Measurements from ENCODE around the gene TBX22. TPM values are rescaled to one million over a fixed set of nuclear protein-coding genes. Genes with fewer than 3 reads are reported as not detected.
"Not testable (repeated sequence)": the region's sequence is repeated elsewhere in the genome, so short reads cannot be mapped to it uniquely, and the experiment has no call there.

Gene TBX22
- total RNA-seq, 4 donors from 2014 or later = not detected

DNA sequence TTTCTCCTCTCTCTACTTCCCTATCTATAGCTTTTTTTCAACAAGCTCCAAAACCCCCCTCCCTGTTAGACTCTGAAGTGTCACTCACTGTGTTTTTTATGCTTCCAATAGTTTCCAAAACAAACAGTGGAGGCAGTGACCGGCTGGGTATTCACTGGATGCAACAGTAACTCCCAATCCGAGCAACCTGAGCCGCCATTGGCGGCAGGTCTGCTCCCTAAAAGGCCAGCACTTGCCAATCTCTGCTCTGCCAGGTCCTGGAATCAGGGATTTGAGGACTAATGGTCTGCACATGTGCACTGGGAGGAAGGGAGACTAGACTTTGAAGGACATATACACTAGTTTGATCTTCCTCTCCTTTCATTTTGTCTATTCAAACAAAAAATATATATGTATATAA lies 7.1 kb downstream of the TBX22 start:
- Histone ChIP-seq H3K36me3 (no peaks in the 10 kb centered on the region), H3K27ac (no peak overlapping the region), H3K9me3 (no peaks in the 10 kb centered on the region), H3K4me3 (no peak overlapping the region), H3K27me3 (peaks cover 0 to 10% (median 0%) of the 10 kb centered on the region in 4 donors), H3K4me1 (no peaks in the 10 kb centered on the region)
- WGBS, 2 donors = 37% methylated on average over 4 of the region's 4 CpGs; no CpG with 5 or more reads in 1 of the 2 donors
- TF ChIP-seq, protein P1, sequence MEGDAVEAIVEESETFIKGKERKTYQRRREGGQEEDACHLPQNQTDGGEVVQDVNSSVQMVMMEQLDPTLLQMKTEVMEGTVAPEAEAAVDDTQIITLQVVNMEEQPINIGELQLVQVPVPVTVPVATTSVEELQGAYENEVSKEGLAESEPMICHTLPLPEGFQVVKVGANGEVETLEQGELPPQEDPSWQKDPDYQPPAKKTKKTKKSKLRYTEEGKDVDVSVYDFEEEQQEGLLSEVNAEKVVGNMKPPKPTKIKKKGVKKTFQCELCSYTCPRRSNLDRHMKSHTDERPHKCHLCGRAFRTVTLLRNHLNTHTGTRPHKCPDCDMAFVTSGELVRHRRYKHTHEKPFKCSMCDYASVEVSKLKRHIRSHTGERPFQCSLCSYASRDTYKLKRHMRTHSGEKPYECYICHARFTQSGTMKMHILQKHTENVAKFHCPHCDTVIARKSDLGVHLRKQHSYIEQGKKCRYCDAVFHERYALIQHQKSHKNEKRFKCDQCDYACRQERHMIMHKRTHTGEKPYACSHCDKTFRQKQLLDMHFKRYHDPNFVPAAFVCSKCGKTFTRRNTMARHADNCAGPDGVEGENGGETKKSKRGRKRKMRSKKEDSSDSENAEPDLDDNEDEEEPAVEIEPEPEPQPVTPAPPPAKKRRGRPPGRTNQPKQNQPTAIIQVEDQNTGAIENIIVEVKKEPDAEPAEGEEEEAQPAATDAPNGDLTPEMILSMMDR (IDR thresholded peaks at IDR 0.05) = no peak
- TF ChIP-seq POLR2A (IDR thresholded peaks at IDR 0.05) = no peak
- intact Hi-C loops (cut with DNase I) = no loop called here
- DNase-seq = no peak

DNA sequence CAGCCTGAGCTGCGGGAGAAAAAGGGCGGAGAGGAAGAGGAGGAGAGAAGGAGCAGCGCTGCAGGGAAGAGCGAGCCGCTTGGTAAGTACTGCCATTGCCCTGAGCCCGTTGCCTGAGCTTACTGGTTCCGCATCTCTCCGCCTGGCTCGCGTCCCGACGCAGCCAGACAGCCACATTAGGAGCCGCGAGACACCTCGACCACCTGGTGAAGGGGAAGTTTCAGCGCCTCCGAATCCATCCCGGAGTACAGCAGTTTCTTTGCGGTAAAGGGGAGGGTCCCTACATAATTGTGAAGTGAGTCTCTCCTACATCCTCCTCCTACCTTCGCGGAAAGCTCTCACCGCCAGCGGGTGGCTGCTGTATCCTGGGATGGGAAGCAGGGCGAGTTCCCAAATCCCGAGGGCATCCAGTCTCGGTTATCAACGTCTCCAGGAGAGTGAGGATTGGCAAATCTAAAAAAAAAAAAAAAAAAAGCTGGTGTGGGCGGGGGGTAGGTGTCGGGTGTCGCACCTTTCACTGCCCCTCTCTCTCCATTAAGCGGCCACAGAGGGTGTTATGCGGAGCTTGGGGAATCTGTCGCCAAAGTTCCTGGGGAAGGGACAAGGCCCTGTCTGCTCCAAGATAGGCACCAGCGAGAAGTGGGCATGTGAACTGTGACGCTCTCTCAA lies 7.9 kb downstream of the TBX22 start:
- intact Hi-C loops (cut with DNase I) = no loop called here
- Histone ChIP-seq H3K27ac (no peak overlapping the region), H3K27me3 (peaks cover 0 to 10% (median 0%) of the 10 kb centered on the region in 4 donors), H3K36me3 (no peaks in the 10 kb centered on the region), H3K4me3 (no peak overlapping the region), H3K4me1 (no peaks in the 10 kb centered on the region), H3K9me3 (no peaks in the 10 kb centered on the region)
- WGBS, 2 donors = 8 to 21% methylated on average over 9 to 12 of the region's 35 CpGs
- DNase-seq = no peak
- TF ChIP-seq POLR2A (IDR thresholded peaks at IDR 0.05) = no peak
- TF ChIP-seq, protein P1 (IDR thresholded peaks at IDR 0.05) = no peak

DNA sequence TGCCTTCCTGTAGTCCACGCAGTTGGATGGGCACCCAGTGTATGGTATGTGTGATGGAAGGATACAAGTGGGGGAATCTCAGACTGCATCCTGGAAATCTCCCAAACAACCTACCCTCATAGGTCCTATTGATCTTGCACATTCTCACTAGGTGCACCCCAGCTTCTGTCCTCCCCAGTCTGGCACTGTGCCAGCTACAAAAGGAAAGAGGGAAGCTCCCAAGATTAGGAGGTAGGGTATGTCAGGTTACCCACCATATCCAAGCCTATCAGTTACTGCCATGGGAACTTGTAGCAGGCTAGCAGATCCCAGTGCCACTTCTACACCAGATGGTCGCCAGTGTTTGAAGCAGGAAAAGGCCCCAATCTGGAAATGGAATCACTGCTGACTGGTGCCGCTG lies 11.6 kb downstream of the TBX22 start:
- H3K4me3 ChIP-seq = no peak overlapping the region
- no peaks in the 10 kb centered on the region for H3K36me3 ChIP-seq
- TF ChIP-seq, protein P1 (IDR thresholded peaks at IDR 0.05) = no peak
- TF ChIP-seq POLR2A (IDR thresholded peaks at IDR 0.05) = no peak
- no peak overlapping the region for H3K27ac ChIP-seq
- intact Hi-C loops (cut with DNase I) = no loop called here
- no peaks in the 10 kb centered on the region for H3K9me3 ChIP-seq
- 77% methylated on average over 3 of the region's 3 CpGs; no CpG with 5 or more reads in 1 of the 2 donors for WGBS, 2 donors
- H3K4me1 ChIP-seq = no peaks in the 10 kb centered on the region
- no peak for DNase-seq
- H3K27me3 ChIP-seq = peaks cover 0 to 10% (median 0%) of the 10 kb centered on the region in 4 donors

DNA sequence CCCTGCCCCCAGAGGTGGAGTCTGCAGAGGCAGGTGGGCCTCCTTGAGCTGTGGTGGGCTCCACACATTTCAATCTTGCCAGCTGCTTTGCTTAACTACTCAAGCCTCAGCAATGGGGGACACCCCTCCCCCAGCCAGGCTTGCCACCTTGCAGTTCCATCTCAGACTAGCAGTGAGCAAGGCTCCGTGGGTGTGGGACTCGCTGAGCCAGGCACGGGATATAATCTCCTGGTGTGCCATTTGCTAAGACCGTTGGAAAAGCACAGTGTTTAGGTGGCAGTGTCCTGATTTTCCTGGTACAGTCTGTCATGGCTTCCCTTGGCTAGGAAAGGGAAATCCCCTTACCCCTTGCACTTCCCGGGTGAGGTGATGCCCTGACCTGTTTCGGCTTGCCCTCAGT lies 51.6 kb downstream of the TBX22 start:
- WGBS, 2 donors = 65% methylated on average over 2 of the region's 6 CpGs; no CpG with 5 or more reads in 1 of the 2 donors
- H3K27ac ChIP-seq; H3K4me1 ChIP-seq; DNase-seq; intact Hi-C loops (cut with DNase I); H3K4me3 ChIP-seq; H3K27me3 ChIP-seq; H3K36me3 ChIP-seq: not testable (repeated sequence)
- peaks cover 0 to 17% (median 0%) of the 10 kb centered on the region in 3 donors for H3K9me3 ChIP-seq

DNA sequence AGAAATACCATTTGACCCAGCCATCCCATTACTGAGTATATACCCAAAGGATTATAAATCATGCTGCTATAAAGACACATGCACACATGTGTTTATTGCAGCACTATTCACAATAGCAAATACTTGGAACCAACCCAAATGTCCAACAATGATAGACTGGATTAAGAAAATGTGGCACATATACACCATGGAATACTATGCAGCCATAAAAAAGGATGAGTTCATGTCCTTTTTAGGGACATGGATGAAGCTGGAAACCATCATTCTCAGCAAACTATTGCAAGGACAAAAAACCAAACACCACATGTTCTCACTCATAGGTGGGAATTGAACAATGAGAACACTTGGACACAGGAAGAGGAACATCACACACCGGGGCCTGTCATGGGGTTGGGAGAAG lies 61.1 kb downstream of the TBX22 start:
- WGBS, 2 donors = 89 to 100% methylated on average over 1 of the region's 1 CpG
- intact Hi-C loops (cut with DNase I); H3K27ac ChIP-seq; H3K9me3 ChIP-seq; H3K36me3 ChIP-seq; H3K4me1 ChIP-seq; H3K27me3 ChIP-seq; H3K4me3 ChIP-seq; DNase-seq: not testable (repeated sequence)
